ENCODE data around the gene ACSL5. TPM values are rescaled to one million over a fixed set of nuclear protein-coding genes. Genes with fewer than 3 reads are reported as not detected.

Gene ACSL5
- total and polyA plus RNA-seq, 2 of the 4 experiments (the other 2 are of a cell fraction), result 0.87 to 1.3 TPM

DNA sequence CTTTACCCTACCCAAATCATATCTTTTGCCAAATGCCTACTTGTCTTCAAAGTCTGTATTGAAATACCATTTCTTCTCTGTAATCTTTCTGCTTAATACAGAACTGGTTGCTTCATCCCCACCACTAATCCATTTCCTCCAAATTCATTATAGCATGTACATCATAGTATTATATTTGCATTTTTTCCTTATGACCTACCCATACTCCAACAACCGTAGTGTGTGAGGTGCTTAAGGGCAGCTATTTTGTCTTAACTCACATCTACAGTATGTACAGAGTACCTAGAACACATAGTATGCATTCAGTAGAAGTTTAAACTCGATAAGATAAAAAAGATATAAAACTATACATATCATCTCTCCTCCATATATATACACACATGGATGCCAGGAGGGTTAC lies 23.7 kb downstream of the ACSL5 start:
- H3K4me3 ChIP-seq (ENCODE audit: insufficient read depth, low read depth, low read length), result no peak overlapping the region
- H3K9me3 ChIP-seq (ENCODE audit: control insufficient read depth, insufficient read depth, low read length), result no peaks in the 10 kb centered on the region
- H3K79me1 ChIP-seq (ENCODE audit: low read depth in 1 of 2, low read length in 2 of 2), result no peaks in the 10 kb centered on the region
- peaks cover 5% of the 10 kb centered on the region; the same call in 1 of the 2 replicates for H3K27me3 ChIP-seq (ENCODE audit: control insufficient read depth, insufficient read depth, low read length)
- no peaks in the 10 kb centered on the region for H3K4me1 ChIP-seq (ENCODE audit: control insufficient read depth, insufficient read depth, low read length)
- H4K20me1 ChIP-seq (ENCODE audit: insufficient read depth, low read length), result no peaks in the 10 kb centered on the region
- H2AK9ac ChIP-seq (replicated peaks; ENCODE audit: low read depth, low read length, poor library complexity), result no peak overlapping the region
- no peak overlapping the region for H3K4me2 ChIP-seq (ENCODE audit: low read depth, low read length)
- H4K8ac ChIP-seq (ENCODE audit: low read depth in 2 of 2, low read length in 2 of 2), result no peak overlapping the region
- no peak overlapping the region for H2BK15ac ChIP-seq (ENCODE audit: low read depth, low read length)
- CTCF ChIA-PET, result no interaction called here
- no peak for DNase-seq
- no peak overlapping the region for H3K4ac ChIP-seq (ENCODE audit: low read depth, low read length)
- H2BK120ac ChIP-seq (ENCODE audit: low read depth, low read length), result no peak overlapping the region
- no peak overlapping the region for H2BK20ac ChIP-seq (ENCODE audit: low read depth, low read length)
- no peak overlapping the region for H3K56ac ChIP-seq (ENCODE audit: extremely low read depth, insufficient read depth, low read length)
- no peak overlapping the region for H4K91ac ChIP-seq (ENCODE audit: insufficient read depth, low read depth, low read length)
- H3K14ac ChIP-seq (replicated peaks; ENCODE audit: low read depth, low read length), result no peak overlapping the region
- ATAC-seq (ENCODE audit: low read depth), result no peak
- H2BK5ac ChIP-seq (ENCODE audit: low read depth, low read length, poor library complexity, severe bottlenecking), result no peak overlapping the region
- no peak overlapping the region for H3K23ac ChIP-seq (ENCODE audit: low read depth, low read length)
- no peaks in the 10 kb centered on the region for H3K9me1 ChIP-seq (ENCODE audit: insufficient read depth, low read length)
- in situ Hi-C loops (cut with MboI; ENCODE audit: low sequenced_read_pairs) (no loop called here), dilution Hi-C loops (cut with HindIII; ENCODE audit: low sequenced_read_pairs, unreplicated experiment) (no loop called here), intact Hi-C loops (cut with micrococcal nuclease) (no loop called here)
- no peak overlapping the region for H3K27ac ChIP-seq (ENCODE audit: insufficient read depth, low read length)
- TF ChIP-seq BHLHE40 (IDR thresholded peaks at IDR 0.05; ENCODE audit: low read depth, low read length), result no peak
- TF ChIP-seq MAZ (IDR thresholded peaks at IDR 0.05; ENCODE audit: borderline replicate concordance, low read depth, low read length), result no peak
- TF ChIP-seq, protein P1, sequence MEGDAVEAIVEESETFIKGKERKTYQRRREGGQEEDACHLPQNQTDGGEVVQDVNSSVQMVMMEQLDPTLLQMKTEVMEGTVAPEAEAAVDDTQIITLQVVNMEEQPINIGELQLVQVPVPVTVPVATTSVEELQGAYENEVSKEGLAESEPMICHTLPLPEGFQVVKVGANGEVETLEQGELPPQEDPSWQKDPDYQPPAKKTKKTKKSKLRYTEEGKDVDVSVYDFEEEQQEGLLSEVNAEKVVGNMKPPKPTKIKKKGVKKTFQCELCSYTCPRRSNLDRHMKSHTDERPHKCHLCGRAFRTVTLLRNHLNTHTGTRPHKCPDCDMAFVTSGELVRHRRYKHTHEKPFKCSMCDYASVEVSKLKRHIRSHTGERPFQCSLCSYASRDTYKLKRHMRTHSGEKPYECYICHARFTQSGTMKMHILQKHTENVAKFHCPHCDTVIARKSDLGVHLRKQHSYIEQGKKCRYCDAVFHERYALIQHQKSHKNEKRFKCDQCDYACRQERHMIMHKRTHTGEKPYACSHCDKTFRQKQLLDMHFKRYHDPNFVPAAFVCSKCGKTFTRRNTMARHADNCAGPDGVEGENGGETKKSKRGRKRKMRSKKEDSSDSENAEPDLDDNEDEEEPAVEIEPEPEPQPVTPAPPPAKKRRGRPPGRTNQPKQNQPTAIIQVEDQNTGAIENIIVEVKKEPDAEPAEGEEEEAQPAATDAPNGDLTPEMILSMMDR (conservative IDR thresholded peaks at IDR 0.05; ENCODE audit: low read depth, low read length), result no peak
- TF ChIP-seq, protein P2, sequence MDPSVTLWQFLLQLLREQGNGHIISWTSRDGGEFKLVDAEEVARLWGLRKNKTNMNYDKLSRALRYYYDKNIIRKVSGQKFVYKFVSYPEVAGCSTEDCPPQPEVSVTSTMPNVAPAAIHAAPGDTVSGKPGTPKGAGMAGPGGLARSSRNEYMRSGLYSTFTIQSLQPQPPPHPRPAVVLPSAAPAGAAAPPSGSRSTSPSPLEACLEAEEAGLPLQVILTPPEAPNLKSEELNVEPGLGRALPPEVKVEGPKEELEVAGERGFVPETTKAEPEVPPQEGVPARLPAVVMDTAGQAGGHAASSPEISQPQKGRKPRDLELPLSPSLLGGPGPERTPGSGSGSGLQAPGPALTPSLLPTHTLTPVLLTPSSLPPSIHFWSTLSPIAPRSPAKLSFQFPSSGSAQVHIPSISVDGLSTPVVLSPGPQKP (IDR thresholded peaks at IDR 0.05; ENCODE audit: borderline replicate concordance, low read depth, low read length), result no peak
- TF ChIP-seq, protein P3, sequence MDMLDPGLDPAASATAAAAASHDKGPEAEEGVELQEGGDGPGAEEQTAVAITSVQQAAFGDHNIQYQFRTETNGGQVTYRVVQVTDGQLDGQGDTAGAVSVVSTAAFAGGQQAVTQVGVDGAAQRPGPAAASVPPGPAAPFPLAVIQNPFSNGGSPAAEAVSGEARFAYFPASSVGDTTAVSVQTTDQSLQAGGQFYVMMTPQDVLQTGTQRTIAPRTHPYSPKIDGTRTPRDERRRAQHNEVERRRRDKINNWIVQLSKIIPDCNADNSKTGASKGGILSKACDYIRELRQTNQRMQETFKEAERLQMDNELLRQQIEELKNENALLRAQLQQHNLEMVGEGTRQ (IDR thresholded peaks at IDR 0.05; ENCODE audit: low read depth, low read length), result no peak
- no peak for TF ChIP-seq RCOR1 (IDR thresholded peaks at IDR 0.05; ENCODE audit: insufficient replicate concordance, low read length)
- no peak for TF ChIP-seq CEBPB (IDR thresholded peaks at IDR 0.05; ENCODE audit: low read depth, low read length)
- TF ChIP-seq RAD21 (IDR thresholded peaks at IDR 0.05; ENCODE audit: low read length), result no peak
- no peak for TF ChIP-seq SMC3 (IDR thresholded peaks at IDR 0.05; ENCODE audit: low read depth, low read length)
- TF ChIP-seq MXI1 (IDR thresholded peaks at IDR 0.05; ENCODE audit: borderline replicate concordance, low read depth, low read length), result no peak
- TF ChIP-seq CHD1 (IDR thresholded peaks at IDR 0.05; ENCODE audit: low read depth, low read length), result no peak
- TF ChIP-seq RFX5 (IDR thresholded peaks at IDR 0.05; ENCODE audit: low read depth, low read length), result no peak
- TF ChIP-seq POLR2A (IDR thresholded peaks at IDR 0.05; ENCODE audit: low read depth, low read length), result no peak
- TF ChIP-seq NFE2L2 (IDR thresholded peaks at IDR 0.05; ENCODE audit: low read depth, low read length), result no peak
- no peak for TF ChIP-seq FOS (IDR thresholded peaks at IDR 0.05; ENCODE audit: low read depth, low read length)
- TF ChIP-seq MAFK (IDR thresholded peaks at IDR 0.05; ENCODE audit: low read depth, low read length), result no peak
- H4K5ac ChIP-seq (ENCODE audit: low read depth, low read length), result no peak overlapping the region
- no peak overlapping the region for H3K9ac ChIP-seq (ENCODE audit: low read depth, low read length)
- H3K36me3 ChIP-seq (ENCODE audit: control insufficient read depth, insufficient read depth, low read length), result no peaks in the 10 kb centered on the region
- H2AK5ac ChIP-seq (ENCODE audit: low read depth, low read length), result no peak overlapping the region
- no peak overlapping the region for H3K18ac ChIP-seq (ENCODE audit: low read depth, low read length)
- POLR2A ChIA-PET (ENCODE audit: unreplicated experiment), result no interaction called here
- no CpG with 5 or more reads among the region's 2 CpGs for WGBS, 2 experiments (ENCODE audit: extremely low coverage in 2 of 2, insufficient read length in 1 of 2)
- no TSS peak for BruUV-seq (replicated peaks)
- no peak overlapping the region for H2AFZ ChIP-seq (replicated peaks; ENCODE audit: low read length, poor library complexity)

Measured in IMR-90 (cell line).